ENCODE data around the gene CPT1A.
"Not testable (repeated sequence)": the region's sequence is repeated elsewhere in the genome, so short reads cannot be mapped to it uniquely, and the experiment has no call there.

CPT1A gene

GRCh38 chr11:68863553-68864265 is 22.0 kb upstream of the CPT1A start:
- FAIRE-seq (no peak), DNase-seq (ENCODE audit: insufficient read length, low spot score) (no peak)
- no peak for TF ChIP-seq CTCF (IDR thresholded peaks at IDR 0.05; ENCODE audit: insufficient read depth, missing control alignments)

DNA sequence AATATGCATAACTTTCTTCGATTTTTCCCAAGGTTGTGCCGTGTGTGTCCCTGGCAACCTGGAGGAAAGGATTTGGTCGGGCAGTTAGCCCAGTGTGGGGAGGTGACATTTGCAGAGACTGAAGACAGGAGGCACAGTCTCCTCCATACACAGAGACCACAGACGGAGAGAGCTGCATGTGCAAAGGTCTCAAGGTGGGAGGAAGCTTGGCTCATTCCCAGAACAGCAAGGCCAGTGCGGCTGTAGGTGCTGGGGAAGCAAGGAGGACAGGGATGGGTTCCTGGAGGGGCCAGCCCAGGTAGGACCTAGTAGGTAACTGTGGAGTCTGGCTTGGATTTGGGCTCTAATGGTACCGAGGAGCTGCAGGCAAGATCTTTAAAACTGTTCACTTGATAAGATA is 20.7 kb upstream of the CPT1A start:
- TF ChIP-seq CTCF (IDR thresholded peaks at IDR 0.05; ENCODE audit: insufficient read depth, missing control alignments) = no peak
- no peak for FAIRE-seq
- DNase-seq (ENCODE audit: insufficient read length, low spot score) = no peak

DNA sequence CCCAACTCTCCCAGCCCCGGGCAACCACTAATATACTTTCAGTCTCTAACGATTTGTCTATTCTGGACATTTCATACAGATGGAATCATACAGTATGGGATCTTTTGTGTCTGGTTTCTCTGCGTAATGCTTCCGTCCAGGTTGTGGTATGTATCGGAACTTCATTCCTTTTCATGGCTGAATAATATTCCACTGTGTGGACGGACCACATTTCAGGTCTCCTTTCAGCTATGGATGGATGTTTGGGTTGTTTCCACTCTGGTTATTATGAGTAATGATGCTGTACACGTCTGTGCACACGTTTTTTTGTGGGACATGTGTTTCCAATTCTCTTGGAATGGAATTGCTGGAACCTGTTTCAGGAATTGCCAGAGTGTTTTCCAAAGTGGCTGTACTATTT is 17.4 kb upstream of the CPT1A start:
- DNase-seq (ENCODE audit: insufficient read length, low spot score) = no peak
- TF ChIP-seq CTCF (IDR thresholded peaks at IDR 0.05; ENCODE audit: insufficient read depth, missing control alignments) = no peak
- FAIRE-seq = no peak

DNA sequence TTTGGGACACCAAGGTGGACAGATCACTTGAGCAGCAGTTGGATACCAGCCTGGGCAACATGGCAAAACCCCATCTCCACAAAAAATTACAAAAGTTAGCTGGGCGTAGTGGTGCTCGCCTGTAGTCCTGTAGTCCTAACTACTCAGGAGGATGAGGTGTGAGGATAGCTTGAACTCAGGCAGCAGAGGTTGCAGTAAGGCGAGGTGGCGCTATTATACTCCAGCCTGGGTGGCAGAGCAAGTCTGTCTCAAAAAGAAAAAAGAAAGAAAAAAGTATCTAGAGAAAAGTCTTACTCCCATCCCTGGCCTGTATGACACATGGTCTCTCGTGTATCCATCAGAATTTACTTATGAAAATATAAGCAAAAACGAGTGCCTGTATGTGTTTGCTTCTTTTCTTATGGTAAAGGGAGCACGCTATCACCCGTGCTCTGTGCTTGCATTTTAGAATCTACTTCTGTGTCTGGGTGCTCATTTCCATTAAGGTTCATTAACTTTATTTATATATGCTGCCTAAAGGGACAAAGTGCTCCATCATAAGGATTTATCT is 15.4 kb upstream of the CPT1A start:
- DNase-seq (ENCODE audit: insufficient read length, low spot score) = no peak
- no peak for TF ChIP-seq CTCF (IDR thresholded peaks at IDR 0.05; ENCODE audit: insufficient read depth, missing control alignments)
- FAIRE-seq = no peak

DNA sequence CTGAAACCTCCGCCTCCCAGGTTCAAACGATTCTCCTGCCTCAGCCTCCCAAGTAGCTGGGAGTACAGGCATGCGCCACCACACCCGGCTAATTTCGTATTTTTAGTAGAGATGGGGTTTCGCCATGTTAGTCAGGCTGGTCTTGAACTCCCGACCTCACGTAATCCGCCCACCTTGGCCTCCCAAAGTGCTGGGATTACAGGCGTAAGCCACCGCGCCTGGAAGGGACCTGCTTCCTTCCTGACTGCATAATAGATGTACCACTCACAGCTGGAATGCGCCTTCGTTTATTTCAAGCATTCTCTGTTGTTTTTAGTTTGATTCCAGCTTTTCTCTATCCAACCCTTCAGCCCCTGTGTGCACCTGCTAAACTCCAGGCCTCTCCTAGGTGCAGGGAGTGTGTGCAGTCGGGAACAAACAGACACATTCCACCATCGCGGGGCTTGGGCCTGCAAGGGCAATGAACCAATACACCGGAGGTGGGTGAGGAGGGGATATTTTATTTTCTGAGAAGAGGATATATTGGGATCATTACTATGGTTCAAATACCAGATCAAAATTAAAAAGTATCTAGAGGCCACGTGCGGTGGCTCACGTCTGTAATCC is 14.8 kb upstream of the CPT1A start:
- FAIRE-seq; DNase-seq (ENCODE audit: insufficient read length, low spot score): not testable (repeated sequence)

DNA sequence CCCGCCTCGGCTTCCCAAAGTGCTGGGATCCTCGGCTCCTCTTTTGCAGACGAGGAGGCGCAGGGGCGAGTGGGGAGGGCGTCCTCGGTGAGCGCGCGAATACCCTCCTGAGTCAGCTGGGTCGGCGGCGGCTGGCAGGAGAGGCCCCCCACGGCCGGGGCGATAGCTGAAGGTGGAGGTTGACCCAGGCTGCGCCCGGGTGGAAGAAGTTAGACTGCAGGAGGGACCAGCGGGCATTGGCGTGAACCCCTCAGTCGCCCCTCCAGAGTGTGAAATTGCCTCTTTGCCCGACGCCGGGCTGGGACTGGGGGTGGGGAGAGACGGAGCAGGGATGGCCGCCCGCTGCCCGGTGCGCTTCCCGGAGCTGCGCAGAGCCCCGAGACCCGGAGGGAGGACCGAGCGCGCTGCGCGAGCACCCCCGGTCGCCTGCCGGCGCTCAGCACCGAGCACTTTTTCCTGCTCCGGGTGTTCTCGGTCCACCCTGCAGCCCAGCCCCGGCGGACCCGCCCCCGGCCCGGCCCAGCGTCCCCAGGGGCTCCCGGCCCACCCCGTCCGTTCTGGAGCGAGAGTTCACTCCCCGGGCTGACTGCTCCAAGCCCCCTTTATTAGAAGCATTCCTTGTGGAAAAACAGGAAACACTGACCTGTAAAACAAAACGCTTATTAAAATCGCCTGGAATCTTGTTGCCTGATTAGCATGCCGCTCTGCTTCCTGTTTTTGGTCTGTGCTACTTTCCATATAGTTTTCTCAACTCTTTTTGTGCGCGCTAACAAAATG is 13.7 kb upstream of the CPT1A start:
- TF ChIP-seq CTCF (IDR thresholded peaks at IDR 0.05; ENCODE audit: insufficient read depth, missing control alignments) = no peak
- no peak for DNase-seq (ENCODE audit: insufficient read length, low spot score)
- FAIRE-seq = no peak

DNA sequence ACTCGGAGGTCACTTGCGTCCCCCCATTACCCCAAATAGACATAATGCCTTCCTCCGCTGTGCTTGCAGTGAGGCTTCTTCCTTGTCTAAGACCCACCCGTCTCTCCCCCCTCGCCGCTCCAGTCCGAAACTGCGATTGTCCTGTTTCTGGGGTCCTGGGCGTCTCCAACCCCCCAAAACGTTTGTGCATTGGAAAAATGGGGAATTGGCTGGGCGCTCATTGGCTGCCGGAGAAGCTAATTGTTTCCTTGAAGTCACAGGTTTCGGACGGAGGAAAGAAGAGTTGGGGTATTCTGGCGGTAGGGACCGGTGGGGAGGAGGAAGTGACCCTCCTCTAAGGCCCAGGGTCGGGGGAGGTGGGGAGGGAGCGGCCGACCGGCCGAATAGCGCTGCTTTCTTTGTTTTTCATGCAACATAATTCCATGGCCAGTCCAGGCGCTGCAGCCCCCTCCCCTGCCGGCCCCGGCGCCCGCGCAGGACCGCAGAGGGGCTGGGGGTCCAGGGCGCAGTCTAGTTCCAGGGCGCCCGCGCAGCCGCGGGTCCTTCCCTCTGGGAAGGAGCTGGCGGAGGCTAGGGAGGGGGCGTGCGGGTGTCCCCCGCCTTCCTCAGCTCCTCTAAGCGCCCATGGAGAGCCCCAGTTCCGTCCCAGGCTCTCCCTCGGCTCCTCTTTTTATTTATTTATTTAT is 12.7 kb upstream of the CPT1A start:
- DNase-seq (ENCODE audit: insufficient read length, low spot score) (no peak), FAIRE-seq (no peak)
- no peak for TF ChIP-seq CTCF (IDR thresholded peaks at IDR 0.05; ENCODE audit: insufficient read depth, missing control alignments)
